GDM1 (cell line): Measurements from ENCODE around the gene CNTFR.

Source experiments
- DNase-seq: peaks from one replicate; lab custom pipeline; 2025; lab: John Stamatoyannopoulos, UW

Gene CNTFR

GRCh38 chr9:34590381-34591247, 1.1 kb upstream of the CNTFR start:
- DNase-seq, result no peak

- no peak for DNase-seq
Observed at GRCh38 chr9:34588671-34589635, 571 bp downstream of the CNTFR start.

DNA sequence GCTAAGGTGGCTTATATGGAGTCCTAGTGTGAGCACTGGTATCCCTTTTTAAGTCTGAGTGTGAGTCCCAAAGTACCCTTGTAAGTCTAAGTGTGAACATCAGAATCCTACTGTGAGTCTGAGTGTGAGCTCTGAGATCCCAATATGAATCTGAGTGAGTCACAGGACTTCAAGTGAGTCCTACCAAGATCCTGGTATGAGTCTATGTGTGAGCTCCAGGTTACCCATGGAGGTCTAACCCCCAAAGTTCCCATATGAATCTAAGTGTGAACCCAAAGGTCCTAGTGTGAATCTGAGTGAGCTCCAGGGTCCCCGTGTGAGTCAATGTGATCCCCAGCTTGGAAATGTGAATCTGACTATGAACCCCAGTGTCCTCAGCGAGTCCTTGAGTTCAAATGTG, 2.3 kb downstream of the CNTFR start:
- no peak for DNase-seq

- DNase-seq, result no peak
Observed at GRCh38 chr9:34585946-34586669, 3.4 kb downstream of the CNTFR start.

- no peak for DNase-seq
Observed at GRCh38 chr9:34584970-34585369, 4.6 kb downstream of the CNTFR start.

DNA sequence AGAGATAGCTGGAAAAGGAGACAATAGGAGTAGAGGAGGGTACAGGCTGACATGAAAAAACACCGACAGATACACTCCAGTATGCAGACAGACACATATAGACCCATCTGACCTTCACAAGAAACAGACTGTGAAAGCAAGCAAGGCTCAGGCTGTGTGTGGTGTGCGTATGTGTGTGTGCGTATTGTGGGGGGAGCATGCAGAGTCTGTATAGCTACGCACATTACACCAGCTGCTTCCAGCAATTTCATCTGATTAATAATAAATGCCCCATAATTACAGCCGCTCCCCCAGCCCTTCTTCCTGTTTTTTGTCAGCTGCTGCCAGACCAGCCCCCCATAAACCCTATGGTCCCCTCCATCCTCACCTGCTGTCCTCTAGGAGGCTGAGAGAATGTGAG, 6.7 kb downstream of the CNTFR start:
- DNase-seq, result no peak

DNA sequence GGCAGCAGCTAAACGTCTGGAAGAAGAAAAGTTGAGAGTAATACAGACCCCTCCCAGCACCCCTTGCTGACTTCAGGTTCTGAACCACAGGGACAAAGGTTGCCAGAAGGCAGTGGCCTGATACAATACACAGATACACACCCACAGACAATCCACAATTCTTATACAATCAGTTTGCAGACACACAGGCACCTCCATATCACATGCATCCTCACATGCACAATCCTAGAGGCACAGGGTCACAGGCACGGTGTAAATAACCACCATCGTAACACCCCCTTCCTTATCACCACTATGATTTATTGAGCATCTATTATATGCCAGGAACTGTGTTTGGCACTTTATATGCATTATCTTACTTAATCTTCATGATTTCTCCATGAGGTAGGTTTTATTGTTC, 8.2 kb downstream of the CNTFR start:
- DNase-seq, result no peak

GRCh38 chr9:34580358-34580757, 9.2 kb downstream of the CNTFR start:
- no peak for DNase-seq

DNA sequence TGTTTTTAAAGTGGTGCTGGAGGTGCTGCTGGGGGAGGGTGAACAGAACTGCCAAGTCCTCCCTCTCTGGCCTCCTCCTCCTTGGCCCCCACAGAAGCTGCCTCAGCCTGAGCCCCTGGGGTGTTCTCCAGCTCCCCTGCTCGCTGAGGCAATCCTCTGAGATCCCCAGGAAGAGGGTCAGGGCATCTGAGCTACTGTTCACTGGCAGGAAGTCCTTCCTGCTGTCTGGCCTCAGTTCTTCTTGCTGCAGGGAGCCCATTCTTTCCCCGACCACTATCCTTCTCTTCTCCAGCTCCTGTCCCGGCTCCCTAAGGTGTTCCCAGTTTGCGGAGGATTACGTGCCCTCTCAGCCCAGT, 9.7 kb downstream of the CNTFR start:
- no peak for DNase-seq

GRCh38 chr9:34579104-34579807, 10.3 kb downstream of the CNTFR start:
- DNase-seq, result no peak

- no peak for DNase-seq
Observed at GRCh38 chr9:34578241-34579103, 11.1 kb downstream of the CNTFR start.

- DNase-seq, result no peak
Observed at GRCh38 chr9:34577400-34578240, 11.9 kb downstream of the CNTFR start.

GRCh38 chr9:34576597-34577399, 12.7 kb downstream of the CNTFR start:
- no peak for DNase-seq

DNA sequence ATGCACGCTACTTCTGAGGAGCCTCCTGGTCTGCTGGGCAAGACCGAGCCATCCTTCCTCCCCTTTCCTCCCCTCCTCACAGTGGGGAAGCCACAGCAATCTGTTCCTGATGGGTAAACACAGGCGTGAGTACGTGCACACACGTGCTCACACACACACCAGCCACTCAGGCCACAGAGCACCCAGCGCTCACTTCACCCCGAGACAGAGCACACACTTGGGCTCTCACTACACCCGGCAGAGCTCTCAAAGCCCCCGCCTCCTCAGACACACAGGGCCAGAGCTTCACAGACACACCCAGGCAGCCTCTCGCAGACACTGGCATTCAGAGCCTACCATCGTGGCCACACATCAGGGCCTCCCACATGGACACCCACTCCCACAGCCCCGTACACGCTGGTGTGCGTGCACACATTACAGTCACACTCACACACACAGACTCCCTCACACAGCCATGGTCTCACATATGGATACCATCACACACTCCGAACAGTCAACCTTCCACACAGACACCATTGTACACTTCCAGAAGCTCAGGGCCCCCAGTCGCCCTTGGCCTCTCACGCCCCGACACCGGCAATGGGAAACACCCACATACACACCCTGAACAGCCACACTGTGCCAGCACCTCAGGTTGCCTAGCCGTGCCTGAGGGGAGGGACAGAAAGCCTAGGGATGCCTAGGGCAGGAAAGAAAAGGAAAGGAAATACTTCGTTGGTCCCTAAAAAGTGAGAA, 13.5 kb downstream of the CNTFR start:
- DNase-seq, result no peak

GRCh38 chr9:34575241-34575640, 14.3 kb downstream of the CNTFR start:
- DNase-seq, result no peak

DNA sequence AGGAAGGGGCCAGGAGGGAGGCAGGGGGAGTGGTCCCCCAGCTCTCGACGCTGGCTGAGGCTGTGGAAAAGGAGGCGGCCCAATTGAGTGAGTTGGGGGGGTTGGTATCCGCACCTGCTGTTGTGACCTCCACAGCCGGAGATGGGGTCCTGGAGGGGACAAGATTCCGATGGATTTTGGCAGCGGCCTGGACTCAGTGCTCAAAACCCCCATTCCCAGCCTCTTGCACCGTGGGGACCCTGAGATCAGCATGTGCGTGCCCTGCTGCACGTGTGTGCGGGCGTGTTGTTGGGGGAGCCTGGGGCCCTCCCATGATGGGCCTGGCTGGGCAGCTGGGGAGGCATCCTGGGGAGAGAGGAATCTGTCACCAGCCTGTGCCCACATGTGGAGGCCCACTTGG, 15.0 kb downstream of the CNTFR start:
- no peak for DNase-seq

GRCh38 chr9:34573599-34574325, 15.8 kb downstream of the CNTFR start:
- DNase-seq, result no peak

DNA sequence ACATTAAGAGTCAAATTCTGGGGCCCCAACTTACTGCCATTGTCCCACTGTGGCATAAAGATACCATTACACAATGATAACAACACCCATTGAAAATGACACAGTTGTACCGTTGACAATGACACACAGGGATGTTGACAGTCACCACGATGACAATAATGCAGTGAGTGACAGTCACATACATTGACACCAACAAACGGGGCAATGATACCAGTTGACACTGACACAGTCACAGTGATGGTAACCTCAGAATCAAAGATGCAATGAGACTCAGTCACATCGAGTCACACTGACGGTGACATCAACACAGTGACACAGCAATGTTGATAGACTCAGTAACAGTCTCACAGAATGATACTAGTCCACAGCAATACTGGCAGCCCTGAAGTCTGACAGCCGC, 16.9 kb downstream of the CNTFR start:
- DNase-seq, result no peak
